ENCODE data around the gene SEMA3D.

The SEMA3D gene

GRCh38 chr7:85186521-85187241 is at the start of gene SEMA3D:
SEMA3D (minus strand) TSS chr7:85187056; CDS start chr7:85121891, 65,165 bp downstream.
- DNase-seq (ENCODE audit: low spot score), result no peak

DNA sequence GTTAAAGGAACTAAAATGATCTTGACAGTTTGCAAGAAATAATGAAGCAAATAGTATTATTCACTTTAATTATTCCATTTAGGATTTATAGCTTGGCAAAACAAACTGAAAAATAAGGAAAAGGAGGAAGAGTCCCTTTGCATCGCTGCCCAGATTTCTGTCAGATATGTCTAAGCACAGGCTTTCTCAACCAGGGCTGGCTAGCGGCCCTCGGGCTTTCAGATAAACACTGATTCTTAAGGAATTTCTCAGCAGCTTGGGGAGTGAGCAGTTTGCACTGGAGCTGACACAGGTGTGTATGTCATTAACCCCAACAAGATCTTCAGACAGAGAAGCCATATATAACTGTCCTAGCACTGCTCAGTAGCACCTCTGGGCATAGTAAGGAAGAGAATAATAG is 47.9 kb upstream of the SEMA3D start:
- no peak for DNase-seq (ENCODE audit: low spot score)

- no peak for DNase-seq (ENCODE audit: low spot score)
Observed at GRCh38 chr7:85232068-85232467, 45.2 kb upstream of the SEMA3D start.

- no peak for DNase-seq (ENCODE audit: low spot score)
Observed at GRCh38 chr7:85230623-85231022, 43.8 kb upstream of the SEMA3D start.

- no peak for DNase-seq (ENCODE audit: low spot score)
Observed at GRCh38 chr7:85229544-85229943, 42.7 kb upstream of the SEMA3D start.

- DNase-seq (ENCODE audit: low spot score), result peak; percentile 33
Observed at GRCh38 chr7:85226361-85227085, 39.7 kb upstream of the SEMA3D start.

DNA sequence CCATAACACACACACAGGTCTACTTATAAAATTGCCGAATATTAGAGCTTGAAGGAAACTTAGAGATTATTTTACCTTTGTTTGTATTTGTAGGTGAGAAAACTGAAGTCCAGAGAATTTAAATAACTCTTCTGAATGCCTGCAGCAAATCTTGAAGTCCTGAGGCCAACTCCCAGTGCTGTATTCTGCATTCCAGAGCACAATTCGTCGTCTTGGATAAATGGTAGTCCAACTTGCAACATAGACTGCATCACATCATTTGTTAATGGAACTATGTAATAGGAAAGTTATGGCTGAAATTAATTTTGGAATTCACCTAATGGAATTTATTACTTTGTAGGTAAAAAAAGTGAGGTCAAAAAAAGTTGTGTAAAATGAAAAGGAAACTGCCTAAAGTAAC is 37.3 kb upstream of the SEMA3D start:
- DNase-seq (ENCODE audit: low spot score), result no peak

GRCh38 chr7:85222522-85222921 is 35.7 kb upstream of the SEMA3D start:
- DNase-seq (ENCODE audit: low spot score), result no peak

DNA sequence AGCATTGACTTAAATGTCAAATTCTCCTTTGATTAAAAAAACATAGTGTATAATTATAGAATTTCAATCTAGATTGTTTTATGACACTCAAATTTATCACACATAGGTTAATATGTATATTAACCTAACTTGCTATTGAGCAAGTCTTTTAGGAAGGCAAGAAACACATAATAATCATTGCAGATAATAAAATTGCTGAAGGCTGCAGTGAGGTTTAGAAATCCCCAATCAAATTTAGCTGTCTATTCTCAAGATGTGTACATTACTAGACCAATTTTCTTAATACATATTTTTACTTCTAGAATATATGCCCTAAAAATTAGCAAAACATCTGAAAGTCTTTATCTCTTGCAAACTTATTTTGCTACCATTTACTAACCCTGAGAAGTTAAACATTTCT is 34.9 kb upstream of the SEMA3D start:
- DNase-seq (ENCODE audit: low spot score), result no peak

DNA sequence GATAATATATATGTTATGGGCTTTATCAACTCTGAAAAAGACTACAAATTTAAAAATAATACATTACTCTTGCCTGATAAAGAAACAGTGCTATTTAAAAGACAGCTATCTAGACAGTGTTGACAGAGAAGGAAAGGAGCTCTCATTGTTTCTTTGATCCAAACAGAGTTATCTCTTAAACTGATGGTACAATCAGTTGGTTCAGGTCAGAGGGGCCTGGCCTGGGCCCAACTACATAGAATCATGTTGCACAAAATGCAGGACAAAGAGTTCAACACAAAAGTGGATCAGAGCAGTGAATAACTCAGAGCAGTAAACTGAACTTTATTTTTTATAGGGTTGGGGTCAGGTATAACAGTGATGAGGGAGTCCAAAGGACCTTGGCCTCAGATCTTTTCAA is 33.8 kb upstream of the SEMA3D start:
- DNase-seq (ENCODE audit: low spot score), result no peak

- no peak for DNase-seq (ENCODE audit: low spot score)
Observed at GRCh38 chr7:85220023-85220422, 33.2 kb upstream of the SEMA3D start.

DNA sequence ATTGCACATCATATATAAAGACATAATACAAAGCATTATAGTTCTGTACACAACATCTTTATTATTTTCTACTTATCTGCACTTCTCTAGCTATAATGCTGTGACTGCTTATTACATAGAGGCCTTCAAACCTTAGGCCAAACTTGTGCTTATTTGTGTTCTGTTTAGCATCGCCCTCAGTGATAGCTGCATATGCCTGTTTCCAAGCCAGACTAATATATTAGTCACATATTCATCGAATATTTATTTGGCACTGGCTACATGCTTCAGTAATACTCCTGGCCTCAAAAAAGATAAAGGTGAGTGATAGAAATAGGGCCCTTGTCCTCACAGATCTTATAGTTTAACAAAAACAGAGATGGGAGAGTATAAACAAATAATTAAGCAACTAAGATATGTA is 30.2 kb upstream of the SEMA3D start:
- no peak for DNase-seq (ENCODE audit: low spot score)

DNA sequence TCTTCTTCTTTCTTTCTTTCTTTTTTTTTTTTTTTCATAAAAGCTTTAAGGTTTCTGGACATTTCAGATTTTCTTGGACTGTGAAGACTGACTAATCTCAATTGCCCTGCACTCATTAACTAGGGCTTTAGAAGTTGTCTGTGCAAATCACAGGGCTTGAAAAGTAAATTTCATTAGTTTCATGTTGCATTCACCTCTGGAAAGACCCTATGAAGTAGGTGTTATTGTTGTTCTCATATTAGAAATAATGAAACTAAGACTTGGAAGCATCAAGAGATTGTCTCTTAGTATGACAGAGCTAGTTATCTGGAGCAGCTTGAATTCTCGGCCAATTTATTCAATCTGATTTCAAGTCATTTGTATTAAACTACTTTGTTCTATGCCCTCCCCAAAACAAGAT is 28.2 kb upstream of the SEMA3D start:
- DNase-seq (ENCODE audit: low spot score), result no peak

DNA sequence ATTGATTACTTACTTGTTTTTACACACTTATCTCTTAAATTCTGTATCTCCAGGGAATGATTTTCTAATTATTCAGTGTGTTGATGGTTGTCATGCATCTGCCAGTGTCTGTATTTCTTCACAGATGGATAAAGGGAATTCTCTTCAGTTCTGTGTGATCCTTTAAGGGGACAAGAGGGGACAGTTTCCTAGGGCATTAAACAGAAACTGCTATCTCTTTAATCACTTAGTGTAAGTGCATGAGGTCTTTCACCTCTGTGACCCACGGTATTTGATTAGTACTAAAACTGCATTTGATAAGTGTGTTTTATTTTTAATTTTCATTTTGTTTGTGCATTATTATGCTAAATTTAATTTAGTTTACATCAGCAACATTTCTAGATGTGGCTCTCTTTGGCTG is 26.6 kb upstream of the SEMA3D start:
- DNase-seq (ENCODE audit: low spot score), result no peak

DNA sequence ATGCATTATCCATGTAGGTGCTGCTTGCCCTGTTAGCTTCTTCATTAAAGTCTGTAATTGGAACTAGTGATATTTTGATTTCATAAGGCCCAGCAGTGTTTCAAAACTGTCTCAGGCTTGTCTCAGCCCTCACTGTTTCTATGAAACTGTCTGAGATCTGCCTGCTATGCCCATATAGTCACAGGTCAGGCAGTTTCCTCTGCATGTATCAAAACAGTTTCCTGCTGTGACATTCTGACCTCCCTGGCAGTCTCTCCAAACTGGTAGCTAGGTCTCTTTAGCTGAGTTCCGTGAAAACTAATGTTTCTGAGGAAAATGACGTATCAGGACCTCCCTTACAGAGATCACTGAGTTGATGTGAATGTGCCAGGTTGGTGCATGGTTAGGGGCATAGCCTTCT is 18.9 kb upstream of the SEMA3D start:
- no peak for DNase-seq (ENCODE audit: low spot score)

DNA sequence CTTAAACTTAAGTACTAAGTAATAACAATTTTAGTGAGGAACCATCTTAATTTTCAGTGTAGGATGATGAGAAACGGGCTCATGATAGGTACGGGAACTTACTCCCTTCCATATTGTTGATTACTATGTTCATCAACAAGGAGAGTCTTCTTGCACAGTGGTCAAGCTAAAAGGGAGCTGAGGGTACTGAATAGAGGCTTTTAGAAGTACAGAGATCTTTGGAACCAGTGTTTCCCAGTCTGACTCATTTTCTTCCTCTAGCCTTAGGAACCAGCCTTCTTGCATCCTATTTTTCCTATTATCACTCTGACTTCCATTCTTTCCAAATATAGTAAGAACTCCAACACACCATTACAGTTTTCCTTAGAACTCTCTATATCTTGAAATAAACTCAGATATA is 17.6 kb upstream of the SEMA3D start:
- no peak for DNase-seq (ENCODE audit: low spot score)

DNA sequence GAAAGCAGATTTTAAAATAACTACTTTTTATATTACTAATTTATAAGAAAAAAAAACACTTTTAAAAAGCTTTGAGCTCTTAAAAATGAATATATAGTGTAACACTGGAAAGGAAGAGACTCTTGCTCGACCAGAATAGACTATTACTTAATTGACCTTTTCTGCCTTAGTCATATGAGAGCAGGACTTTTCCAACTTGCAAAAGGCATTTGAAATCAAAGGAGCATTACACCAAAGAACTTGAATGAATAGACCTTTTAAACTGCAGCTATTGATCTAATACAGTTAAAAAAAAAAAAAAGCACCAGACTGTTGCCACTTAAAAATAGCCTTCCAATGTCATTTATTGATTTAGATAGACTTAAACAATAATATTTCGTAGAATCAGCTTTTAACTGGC is 17.2 kb upstream of the SEMA3D start:
- no peak for DNase-seq (ENCODE audit: low spot score)

DNA sequence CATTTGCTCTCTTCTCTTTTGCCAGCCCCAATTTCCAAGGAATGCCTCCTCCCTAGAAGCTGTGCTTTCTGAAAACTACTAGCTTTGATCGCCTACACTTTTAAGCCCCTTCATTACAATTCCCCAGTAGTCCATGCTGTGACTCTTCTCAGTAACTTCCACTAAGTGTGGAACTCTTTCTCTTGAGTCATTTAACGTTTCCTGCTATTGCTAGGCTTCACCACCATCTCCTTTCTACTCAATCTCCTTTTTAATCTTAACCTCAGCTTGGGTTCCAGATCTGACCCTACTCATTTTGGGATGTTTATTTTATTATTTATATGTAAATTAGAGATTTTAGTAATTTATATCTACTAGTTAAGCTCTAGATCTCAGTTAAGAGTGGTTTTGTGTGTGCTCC is 14.4 kb upstream of the SEMA3D start:
- no peak for DNase-seq (ENCODE audit: low spot score)

DNA sequence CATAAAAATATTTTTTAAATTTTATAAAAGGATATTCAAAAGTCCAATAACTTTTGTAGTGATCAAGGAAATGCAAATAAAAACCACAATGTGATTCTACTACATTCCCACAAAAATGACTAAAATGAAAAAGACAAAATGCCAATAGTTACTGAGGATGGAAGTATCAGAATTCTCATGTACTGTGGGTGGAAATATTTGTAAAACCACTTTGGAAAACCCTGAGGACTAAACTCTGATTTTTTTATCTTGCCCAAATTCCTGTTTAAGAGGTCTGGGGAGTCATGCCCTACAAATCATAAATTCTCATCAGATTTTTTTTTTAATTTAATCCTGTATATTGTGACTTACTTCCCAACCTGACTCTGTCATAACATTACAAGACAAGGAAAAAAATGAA is 9.8 kb upstream of the SEMA3D start:
- no peak for DNase-seq (ENCODE audit: low spot score)

DNA sequence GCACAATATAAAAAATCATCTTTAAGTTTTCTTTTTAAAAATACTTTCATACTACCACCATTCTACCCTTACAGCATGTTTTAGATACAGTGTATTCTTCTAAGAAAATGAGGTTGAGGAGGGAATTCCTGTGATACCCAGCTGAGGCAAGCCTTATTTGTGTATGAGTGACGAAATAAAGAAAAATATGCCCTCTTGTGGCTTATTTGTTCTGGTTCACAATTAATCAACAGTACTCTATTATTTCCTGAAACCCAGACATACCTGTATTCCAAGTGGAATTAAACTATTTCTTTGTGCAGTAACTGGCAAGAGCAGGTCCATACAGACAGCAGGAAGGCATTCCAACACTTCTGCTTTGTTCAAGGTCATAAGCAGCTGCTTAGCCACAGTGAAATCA is 4.5 kb upstream of the SEMA3D start:
- peak; percentile 23 for DNase-seq (ENCODE audit: low spot score)

DNA sequence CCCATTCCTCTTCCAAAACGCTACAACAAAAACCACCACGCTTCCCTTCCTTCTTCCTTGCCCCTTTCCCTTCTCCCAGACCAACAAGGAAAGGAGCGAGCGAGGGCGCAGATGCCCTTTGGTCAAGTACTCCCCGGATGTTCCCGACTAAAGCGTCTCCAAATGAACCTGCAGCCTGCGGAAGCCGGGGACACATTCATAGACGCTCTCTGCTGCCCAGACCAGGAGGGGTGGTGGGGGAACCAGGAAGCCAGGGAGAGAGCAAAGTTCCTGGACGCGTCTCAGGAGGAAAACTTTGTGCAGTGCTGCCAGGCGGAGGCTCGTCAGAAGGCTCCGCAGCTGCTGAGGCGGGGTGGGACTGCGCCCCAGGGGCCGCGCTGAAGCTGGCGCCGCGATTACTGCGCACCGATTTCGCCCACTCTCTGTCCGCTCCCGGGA is 754 bp downstream of the SEMA3D start:
- DNase-seq (ENCODE audit: low spot score), result no peak

DNA sequence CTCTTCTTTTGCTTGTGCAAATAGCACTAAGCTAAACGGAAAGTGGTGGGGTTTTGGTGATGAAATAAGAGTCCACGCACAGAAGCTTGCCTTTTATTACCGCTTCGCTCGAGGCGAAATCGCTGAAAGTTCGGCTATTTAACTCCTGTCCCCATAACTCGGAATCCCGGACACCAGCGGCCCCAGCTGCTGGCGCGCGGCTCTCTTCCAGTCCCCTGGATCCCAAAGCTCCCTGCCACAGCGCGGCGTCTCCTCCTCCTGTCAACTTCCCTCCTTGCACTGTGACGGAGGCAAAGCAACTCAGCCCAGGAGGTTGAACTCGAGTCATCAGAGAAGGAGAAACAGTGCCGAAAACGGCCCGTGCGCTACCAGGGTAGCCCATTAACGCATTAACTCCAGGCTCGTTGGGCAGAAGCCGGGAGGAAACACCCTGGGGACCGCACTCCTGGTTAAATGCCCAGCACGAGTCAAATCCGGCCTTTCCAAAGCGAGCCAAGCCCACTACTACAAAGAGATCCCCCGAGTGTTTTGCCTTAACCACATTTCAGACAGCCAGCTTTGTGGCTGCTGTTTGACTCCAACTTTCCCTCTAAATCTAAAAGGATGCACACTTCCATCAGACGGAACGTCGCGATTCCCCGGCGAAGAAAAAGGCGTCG is 1.3 kb downstream of the SEMA3D start:
- DNase-seq (ENCODE audit: low spot score), result no peak
